HG02943 (cell line): ENCODE results near the gene CPAMD8.

ENCODE experiments used
- ATAC-seq: cut with Tn5 transposase; IDR thresholded peaks from one replicate; pipeline ENCODE4 v1.9.1; 2021; ENCODE audit warnings: mild to moderate bottlenecking, low read depth, moderate library complexity; ENCODE audit not compliant: unreplicated experiment

The CPAMD8 gene

GRCh38 chr19:16922949-16923348 is 103.7 kb downstream of the CPAMD8 start:
- no peak for ATAC-seq

DNA sequence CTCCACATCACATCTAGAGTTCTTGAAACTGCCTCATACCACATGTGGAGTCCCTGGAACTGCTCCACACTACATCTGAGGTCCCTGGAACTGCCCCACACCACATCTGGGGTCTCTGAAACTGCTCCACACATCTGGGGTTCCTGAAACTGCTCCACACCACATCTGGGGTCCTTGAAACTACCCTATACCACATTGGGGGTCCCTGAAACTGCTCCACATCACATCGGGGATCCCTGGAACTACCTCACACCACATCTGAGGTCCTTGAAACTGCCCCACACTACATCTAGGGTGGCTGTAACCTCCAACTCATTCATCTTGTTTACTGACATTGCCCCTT is 104.0 kb downstream of the CPAMD8 start:
- ATAC-seq: no peak

DNA sequence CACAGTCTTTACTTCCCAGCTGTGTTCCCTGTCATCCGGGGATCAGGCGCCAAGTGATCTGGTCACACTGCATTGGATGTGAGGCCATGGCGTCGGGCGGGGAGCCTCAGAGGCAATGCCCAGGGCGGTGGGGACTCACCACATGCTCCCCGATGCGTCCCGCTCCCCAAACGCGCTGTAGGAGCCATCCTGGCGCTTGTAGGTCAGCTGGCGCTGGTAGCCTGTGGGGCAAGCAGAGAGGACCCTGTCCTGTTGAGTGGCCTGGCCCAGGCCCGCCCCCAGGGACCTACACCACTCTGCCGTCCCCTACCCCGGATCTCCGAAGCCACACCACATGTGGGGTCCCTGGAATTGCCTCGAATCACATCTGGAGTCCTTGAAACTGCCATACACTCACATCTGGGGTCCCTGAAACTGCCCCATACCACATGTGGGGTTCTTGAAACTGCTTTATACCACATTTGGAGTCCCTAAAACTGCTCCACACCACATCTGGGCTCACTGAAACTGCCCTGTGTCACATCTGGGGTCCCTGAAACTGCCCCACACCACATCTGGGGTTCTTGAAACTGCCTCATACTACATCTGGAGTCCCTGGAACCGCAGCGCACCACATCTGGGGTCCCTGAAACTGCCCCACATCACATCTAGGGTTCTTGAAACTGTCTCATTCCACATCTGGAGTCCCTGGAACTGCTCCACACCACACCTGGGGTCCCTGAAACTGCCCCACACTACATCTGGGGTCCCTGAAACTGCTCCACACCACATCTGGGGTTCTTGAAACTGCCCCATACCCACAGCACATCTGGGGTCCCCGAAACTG is 104.6 kb downstream of the CPAMD8 start:
- no peak for ATAC-seq

- no peak for ATAC-seq
Observed at GRCh38 chr19:16920816-16921529, 105.6 kb downstream of the CPAMD8 start.

DNA sequence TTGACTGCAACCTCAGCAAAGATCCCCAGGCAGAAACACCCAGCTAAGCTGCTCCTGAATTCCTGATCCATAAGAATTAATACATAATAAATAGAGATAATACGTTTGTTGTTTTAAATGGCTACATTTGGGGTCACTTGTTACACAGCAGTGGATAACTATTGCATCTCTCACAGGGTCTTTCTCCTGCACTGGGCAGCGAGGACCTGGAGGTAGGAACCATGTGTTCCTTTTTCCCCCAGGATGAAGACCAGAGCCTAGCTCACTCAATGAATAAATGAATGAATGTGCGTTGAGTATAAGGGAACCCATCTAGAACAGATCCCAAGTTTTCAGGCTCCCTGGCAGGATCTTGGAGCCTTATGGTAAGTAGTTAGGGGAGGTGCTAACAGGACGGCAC is 107.1 kb downstream of the CPAMD8 start:
- ATAC-seq: no peak

DNA sequence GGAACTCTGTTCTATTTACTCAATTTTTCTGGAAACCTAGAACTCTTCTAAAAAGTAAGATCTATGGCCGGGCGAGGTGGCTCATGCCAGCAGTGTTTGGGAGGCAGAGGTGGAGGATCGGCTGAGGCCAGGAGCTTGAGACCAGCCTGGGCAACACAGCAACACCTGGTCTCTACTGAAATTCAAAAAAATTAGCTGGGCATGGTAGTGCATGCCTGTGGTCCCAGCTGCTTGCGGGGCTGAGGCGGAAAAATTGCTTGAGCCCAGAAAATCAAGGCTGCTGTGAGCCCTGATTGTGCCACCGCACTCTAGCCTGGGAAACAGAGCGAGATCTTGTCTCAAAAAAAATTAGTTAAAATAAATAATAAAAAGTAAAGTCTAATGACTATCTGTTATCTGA is 109.2 kb downstream of the CPAMD8 start:
- ATAC-seq: no peak

DNA sequence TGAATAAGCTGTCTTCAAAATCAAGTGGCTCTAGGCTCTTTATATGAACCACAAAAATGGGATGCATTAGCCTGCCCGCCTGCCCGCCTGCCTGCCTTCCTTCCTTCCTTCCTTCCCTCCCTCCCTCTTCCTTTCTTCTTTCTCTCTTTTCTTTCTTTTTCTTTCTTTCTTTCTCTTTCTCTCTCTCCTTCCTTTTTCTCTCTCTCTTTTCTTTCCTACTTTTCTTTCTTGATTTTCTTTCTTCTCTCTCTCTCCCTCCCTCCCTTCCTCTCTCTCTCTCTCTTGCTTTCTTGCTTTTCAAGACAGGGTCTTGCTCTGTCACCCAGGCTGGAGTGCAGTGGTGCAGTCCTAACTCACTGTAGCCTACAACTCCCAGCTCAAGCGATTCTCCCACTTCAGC is 110.9 kb downstream of the CPAMD8 start:
- no peak for ATAC-seq

DNA sequence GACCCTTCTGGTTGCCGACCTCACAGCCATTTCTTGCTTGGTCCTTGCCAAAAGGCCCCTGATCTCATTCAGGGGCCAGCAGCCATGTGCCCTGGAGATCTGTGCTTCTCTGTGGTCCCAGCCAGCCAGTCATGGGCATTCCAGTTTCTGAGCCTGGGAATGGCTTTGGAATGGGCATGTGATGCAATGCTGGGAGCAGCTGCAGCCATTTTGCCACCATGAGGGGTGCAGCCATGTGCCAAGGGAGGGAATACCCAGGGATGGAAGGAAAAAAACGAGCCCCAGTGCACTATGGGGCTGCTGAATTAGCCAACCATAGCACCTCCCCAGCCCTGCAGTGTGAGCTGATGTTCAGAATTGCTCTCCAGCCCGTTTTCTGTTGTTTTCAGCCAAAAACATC is 111.5 kb downstream of the CPAMD8 start:
- no peak for ATAC-seq

DNA sequence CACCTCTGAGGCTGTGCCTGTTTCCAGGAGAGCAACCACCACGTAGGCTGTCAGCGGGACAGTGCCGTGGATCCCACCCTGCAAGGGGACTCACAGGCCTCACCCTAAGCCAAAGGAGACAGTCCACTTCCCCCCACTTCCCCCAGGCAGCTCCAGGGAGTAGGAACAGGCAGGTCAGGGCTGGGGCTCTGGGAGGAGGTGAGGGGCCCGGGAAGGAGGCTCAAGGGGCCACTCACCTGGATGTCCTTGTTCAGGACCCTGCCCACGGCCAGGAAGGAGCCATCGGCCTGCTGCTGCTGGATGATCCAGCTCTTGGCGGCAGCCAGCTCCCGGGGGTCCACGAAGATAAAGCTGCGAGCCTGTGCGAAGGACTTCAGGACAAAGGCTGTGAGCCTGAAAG is 112.2 kb downstream of the CPAMD8 start:
- no peak for ATAC-seq

GRCh38 chr19:16912780-16913179 is 113.8 kb downstream of the CPAMD8 start:
- ATAC-seq: no peak

- no peak for ATAC-seq
Observed at GRCh38 chr19:16911046-16911445, 115.6 kb downstream of the CPAMD8 start.

DNA sequence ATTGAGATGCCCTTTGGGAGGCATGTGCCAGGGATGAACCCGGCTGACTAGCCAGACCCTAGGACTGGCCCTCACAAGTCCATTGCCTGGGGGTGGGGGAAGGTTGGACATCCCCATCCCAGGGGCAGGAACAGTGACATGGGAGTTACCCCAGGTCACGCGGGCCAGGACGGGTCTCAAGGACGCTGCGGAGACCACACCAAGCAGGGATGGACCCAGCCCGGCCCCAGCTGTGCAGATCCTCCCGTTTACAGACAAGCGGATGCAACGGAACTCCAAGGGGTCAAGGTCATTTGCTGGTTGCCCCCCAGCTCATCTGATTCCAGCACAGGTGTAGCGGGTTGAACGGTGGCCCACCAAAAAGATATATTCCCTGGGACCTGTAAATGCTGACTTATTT is 117.9 kb downstream of the CPAMD8 start:
- no peak for ATAC-seq

DNA sequence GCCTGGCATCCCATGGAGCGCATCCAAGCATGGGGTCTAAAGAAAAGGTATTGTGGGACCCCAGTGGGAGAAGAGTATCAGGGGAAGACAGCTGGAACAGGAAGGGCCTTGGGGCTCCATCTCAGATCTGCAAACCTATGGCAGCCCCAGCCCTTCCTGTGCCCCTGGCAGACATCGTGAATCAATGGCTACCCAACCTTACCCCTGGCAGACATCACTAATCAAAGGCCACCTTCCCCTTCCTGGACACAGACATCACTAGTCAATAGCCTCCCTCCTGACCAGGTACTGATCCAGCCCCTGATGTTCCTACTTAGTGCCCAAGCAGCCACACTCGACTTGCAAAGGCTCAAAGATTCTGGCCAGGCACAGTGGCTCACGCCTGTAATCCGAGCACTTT is 122.0 kb downstream of the CPAMD8 start:
- no peak for ATAC-seq

DNA sequence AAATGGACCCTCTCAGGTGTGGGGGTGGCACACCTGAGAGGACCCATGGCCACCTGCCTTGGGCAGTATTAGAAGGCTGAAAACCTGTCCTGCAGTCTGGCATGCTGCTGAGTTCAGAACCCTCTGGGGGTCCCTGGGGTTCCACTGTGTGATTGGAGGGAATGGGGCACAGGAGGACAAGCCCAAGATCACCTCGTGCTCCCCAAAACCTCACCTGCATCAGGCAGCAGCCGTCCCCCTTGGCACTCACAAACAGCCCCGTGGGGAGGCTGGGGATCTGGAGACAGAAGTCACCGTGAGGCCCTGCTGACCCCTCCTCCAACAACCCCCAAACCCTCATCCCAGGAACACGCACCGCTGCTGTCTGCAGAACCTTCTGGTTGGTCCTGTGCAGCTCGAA is 123.3 kb downstream of the CPAMD8 start:
- ATAC-seq: no peak

DNA sequence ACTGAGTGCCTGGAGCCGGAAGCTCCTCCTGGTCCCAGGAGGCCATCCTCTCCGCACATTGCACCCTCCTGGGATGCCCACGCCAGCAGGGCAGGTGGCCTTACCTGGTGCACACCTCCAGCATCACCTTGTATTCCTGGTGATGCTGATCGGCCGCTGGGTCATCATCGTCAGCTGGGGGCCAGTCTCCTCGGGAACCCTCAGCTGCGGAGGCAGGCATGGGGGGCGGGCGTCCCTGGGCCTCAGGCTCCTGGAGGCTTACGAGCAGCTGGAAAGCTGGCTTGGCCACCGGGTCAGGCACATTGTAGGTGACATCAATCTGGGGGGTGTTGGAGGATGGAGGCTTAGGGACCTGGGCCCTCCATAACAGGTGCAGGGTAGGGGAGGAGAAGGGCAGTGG is 124.1 kb downstream of the CPAMD8 start:
- ATAC-seq: no peak

GRCh38 chr19:16901491-16902175 is 125.0 kb downstream of the CPAMD8 start:
- ATAC-seq: no peak

DNA sequence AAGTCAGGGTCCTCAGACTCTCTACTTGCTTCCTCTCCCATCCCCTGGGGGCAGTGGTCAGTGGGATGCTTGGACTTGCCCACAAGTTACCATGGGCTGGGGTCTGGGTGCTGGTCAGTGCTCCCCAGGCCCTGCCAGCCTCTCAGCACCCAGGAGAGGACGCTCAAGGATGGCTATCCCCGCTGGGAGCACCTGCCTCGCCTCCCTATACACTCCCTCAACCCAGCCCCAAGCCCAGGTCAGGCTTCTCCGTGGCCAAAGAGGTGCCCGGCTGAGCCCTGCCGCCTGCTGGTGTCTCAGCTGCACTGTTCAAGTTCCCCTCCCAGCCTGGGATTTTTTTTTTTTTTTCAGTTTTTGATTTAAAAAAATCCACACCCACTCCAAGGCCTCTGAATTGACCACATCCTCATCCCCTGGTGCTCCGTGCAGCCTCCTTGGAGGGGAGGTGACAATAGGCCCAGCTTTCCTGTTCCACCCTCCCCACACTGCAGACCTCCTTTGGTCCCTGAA is 127.0 kb downstream of the CPAMD8 start:
- ATAC-seq: no peak

DNA sequence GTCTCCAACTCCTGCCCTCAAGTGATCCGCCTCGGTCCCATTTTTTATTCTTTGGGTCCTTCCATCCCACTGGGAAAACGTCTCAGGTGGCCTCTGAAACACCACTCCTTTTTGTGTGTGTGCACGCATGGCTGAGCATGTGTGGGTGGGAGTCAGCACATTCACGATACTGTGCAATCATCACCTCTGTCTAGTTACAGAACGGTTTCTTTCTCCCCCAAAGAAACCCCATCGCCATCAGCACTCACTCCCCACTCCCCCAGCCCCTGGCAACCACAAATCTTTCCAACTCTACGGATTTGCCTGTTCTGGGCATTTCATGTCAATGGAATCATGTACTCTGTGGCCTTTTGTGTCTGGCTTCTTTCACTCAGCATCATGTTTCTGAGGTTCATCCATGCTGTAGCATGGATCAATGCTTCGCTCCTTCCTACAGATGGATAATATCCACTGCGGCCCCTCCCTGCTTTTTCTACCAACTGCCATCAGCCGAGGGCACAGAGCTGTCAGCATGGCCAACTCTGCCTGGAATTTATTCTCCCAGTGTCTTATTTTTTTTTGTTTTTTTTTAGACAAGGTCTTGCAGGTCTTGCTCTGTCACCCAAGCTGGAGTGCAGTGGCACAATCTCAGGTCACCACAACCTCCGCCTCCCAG is 128.1 kb downstream of the CPAMD8 start:
- no peak for ATAC-seq

DNA sequence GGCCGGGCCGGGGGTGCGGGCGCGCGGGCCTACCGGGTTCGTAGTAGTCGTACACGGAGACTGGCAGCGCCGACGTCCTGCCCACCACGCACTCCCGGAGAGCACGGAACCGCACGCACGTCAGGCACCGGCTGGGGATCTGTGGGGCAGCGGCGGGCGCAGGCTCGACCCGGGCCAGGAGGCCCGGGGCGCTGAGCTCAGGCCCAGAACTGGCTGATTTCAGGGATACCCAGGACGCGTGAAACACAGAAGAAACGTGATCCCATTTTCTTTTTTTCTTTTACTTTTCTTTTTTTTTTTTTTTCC is 128.8 kb downstream of the CPAMD8 start:
- no peak for ATAC-seq

- ATAC-seq: no peak
Observed at GRCh38 chr19:16897029-16897855, 129.4 kb downstream of the CPAMD8 start.
